Islet precursor cell (in vitro differentiated cells): Measurements from ENCODE around the gene KIF3B.
"Not testable (repeated sequence)": the region's sequence is repeated elsewhere in the genome, so short reads cannot be mapped to it uniquely, and the experiment has no call there.

Experiments used
- DNase-seq: peaks from one replicate; pipeline ENCODE4 v3.0.0-alpha.2; 2018

KIF3B gene

DNA sequence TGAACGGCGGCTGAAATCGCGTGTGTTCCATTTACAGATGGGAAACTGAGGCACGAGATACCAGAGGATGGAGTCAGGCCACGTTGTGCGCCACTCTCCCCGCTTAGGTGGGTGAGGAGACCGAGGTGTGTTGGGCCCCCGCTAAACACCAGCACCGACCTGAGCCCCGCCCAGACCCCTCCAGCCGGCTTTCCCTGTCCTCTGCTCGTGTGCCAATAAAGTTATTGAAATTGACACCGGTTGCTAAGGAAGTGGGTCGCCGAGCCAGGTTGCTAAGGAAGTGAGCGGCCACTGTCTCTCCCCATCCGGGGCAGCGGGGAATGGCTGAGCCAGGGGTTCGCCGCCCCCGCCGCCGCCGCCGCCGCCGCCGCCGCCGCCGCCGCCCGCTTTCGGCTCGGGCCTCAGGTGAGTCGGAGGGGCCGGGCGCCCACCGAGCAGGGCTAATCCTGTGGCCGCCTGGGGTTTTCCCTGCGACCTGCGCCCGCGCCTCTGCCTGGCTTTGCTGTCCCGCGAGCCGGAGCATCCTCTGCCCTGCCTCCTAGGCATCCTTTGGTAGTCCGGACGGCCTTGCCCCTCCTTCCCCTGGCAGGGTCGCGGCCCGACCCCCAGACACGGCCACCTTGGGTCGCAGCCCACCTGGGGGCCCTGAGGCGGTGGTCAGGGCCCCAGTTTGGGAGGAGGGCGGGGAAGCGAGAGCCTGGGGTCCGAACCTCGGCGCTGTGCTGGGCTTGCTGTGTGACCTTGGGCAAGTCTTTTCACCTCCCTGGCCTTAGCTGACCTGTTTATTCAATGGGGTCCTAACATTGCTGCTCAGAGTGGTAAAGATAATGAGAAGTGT lies at the start of gene KIF3B:
Gene KIF3B (plus strand): TSS at position 291 of the 838 bp plus-strand sequence. CDS start 32,127 bp downstream, outside the sequence.
- peak; percentile 92 for DNase-seq

DNA sequence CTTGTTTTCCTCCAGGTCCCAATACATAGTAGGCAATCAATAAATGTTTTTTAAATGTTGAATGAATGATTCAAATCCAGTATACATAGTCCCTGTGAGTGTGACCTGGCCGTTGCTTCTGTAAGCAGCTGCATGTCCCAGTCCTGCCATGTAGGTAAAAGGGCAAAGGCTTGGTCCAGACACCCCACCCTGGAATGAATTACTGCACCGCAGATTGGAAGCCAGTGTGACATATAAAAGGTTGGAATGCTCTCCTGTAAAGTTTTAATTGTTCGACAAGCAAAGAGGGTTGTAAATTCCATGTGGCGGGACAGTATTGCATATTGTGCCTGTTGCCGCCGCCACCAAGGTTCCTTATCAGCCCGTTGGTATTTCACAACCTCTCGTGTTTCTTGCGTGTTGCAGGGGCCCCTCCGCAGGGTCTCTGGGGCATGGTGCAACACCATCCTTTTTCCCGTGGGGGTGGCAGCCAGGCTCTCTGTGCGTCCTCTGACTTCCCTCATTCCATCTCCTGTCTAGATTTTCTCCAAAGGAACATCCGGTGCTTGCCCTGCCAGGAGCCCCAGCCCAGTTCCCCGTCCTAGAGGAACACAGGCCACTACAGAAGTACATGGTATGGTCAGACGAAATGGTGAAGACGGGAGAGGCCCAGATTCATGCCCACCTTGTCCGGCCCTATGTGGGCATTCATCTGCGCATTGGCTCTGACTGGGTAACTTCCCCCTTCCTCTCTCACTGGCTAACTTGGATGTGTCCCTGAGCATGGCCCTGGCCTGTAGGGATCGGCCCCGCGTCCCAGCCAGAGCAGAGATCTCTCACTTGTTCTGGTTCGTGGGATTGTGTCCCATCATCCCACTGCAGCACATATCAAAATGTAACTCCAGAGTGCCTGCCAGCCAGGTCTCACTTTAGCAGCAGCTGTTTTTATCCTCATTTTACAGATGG lies 49.4 kb upstream of the KIF3B start:
- DNase-seq: peak; percentile 62

DNA sequence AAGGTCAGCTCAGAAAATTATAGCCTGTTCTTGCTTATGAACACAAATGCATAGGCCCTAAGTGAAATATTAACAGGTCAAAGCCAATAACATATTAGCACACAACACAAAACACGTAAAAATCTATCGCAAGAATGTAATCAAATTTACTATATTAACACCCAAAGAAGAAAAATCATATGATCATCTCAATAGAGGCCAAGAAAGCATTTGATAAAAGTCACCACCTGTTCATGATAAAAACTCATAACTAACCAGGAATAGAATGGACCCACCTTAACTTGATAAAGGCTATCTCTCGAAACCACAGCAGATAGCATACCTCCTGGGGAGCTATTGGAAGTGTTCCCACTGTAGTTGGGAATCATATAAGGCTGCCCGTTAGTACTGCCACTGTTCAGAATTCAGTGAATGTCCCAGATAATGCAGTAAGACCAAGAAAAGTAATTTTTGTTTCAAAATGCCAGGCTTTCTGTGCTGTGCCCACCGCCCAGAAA lies 48.2 kb upstream of the KIF3B start:
- no peak for DNase-seq

DNA sequence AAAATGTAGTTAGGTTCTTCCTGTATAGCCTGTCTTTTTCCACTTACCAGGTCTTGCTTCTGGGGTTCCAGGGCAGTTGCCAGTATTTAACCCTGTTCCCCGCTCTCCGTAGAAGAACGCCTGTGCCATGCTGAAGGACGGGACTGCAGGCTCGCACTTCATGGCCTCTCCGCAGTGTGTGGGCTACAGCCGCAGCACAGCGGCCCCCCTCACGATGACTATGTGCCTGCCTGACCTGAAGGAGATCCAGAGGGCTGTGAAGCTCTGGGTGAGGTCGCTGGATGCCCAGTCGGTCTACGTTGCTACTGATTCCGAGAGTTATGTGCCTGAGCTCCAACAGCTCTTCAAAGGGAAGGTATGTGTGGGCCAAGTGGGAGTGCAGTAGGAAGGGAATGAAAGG lies 46.7 kb upstream of the KIF3B start:
- DNase-seq: no peak

DNA sequence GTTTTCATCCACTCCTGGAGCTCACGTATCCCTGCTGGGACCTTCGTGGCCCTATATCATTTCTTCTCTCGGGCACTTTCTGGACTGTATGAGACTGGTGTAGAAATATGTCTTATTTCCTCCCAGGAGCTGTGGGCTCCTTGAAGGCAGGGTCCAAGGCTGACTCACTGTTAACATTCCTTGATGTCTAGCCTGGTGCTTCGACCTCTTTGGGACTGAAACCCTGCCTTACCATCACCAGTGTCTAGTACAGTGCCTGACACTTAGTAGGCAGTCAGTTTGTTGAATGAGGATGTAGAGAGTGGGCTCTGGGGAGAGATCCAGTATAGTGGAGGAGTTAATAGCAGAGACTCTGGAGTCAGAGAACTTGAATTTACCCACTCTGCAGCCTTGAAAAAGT lies 46.2 kb upstream of the KIF3B start:
- no peak for DNase-seq

DNA sequence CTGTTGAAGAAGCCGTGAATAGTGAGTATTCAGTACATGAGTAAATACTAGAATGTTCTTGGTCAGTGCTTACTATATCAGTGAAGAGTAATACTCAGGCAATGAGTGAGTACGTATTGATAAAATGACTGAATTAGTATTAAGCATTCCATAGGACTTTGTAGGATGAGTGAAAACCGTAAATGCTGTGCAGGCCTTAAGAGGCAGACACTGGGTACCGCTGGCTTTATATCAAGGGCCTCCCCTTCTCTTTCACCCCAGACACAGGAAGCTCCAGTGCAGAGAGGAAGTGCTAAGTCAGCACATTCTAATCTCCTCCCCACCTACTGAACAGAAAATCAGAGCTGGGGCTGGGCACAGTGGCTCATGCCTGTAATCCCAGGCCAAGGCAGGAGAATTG lies 45.6 kb upstream of the KIF3B start:
- DNase-seq: no peak

DNA sequence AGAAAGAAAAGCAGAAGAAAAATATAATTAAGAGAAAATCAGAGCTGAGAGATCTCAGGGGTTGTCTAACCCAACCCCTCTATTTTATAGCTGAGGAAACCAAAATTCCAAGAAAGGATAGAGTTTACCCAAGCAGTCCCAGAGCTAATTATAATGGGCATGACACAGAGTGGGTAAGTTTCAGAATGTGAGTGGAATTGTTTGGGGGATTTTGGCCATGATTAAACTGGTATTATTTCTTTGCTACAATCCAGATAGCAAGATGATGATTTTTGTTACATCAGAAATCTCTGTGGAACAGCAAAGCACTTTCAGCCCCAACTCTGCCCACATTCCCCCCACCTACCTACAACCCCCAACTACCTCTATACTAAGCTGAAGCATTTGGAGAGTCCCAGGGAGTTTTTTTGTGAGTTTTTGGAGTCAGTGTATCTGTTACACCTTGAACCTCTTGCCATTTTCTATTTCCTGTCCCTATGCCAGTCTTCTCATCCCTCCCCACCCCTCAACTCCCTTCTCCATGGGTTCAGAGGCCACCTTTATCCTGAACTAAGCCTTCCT lies 45.0 kb upstream of the KIF3B start:
- DNase-seq: no peak

DNA sequence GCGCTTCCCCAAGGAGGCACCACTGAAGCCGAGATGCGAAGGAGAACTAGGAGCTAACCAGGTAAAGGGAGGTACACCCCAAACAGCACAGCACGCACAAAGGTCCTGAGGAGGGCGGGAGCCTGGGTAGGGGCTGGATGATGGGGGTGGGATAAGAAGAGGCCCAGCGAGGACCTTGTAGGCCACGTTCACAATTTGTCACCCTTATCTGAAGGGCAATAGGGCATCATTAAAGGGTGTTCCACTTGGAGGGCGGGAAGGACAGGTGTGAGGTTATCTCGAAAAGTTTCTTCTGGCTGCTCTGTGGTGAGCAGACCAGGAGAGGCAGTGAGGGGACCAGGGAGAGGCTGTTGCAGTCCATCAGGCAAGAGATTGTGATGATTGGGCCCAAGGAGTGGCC lies 44.2 kb upstream of the KIF3B start:
- DNase-seq: no peak

DNA sequence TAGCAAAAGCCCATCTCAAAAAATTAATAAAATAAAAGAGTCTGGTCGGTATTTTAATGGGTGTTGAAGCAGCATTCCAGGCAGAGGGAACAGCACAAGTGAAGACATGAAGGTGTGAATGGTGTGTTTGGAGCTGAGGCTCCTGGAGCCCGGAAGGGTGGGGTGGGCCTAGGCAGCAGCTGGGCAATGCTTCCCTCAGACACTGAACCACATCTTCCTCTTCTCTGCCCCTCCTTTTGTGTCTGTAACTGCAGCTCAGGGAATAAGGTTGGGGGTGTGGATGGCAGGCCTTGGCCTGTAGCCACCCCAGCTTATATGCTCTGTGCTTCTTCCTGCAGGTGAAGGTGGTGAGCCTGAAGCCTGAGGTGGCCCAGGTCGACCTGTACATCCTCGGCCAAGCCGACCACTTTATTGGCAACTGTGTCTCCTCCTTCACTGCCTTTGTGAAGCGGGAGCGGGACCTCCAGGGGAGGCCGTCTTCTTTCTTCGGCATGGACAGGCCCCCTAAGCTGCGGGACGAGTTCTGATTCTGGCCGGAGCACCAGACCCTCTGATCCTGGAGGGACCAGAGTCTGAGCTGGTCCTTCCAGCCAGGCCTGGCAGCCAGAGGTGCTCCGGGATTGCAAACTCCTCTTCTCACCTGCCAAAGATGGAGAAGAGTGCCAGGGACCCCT lies 43.2 kb upstream of the KIF3B start:
- DNase-seq: no peak

DNA sequence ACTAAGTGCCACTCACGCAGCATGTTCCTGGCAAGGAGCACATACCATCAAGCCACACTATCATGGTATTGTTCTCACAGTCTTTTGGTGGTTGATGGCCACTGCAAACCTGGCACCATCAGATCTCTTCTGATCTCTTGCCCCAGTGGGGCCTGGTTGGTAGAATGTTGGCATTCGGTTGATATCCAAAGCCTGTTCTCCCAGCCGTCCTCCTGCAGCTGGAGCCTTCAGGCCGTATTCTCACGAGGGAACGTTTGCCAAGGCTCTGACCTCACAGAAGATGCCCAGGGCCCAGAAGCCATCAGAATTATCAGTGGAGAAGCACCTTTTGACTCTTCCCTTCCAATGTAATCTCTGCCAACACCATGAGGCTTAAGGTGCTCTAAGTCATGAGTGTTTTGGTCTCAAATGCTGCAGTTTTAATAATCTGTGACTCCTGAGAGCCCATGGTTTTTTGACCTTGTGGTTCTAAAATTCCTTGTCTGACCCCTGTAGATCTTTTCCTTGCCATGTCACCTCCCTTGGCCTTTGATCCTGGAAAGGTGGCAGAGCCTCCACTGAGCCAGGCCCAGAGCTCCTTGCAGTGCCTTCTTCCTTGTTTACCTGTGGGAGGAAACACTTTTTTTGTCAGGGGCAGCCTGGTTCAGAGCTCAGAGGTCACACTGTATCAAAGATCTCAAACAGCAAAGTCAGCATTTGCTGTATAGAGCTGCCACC lies 42.0 kb upstream of the KIF3B start:
- no peak for DNase-seq

DNA sequence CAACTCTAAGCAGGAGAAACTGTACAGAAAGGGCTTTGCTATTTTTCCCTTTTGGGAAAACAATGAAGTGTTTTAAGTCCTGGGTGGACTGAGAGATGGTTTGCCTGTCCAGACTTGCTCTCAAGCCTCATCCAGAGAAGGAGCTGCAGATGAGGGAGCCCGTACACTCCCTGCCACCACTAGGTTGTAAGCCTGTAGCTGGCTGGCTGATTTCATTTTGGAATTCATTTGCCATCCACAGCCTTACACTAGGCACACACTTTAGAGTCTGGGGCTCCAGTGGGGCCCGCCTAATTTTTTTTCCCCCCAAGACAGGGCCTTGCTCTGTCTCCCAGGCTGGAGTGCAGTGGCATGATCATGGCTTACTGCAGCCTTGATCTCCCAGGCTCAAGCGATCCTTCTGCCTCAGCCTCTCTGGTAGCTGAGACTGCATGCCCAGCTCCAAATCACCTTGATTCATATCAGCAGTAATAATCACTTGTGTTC lies 41.4 kb upstream of the KIF3B start:
- no peak for DNase-seq

DNA sequence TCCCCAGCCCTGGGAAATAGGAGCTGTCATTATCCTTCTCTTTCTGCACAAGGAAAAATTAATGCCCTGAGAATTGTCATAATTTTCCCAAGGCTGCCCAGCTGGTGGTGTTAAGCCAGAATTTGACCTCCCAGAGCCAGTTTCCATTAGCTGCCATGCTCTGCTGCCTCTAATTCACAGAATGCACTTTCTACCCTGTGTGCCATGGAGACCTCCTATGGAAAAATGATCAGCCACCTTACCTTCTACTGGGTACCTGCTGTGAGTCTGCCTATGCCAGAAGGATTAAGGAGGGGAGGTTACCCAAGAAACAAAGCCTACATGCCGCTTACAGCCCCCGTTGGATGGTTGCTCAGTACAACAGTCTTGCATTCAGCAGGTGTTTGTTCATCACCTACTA lies 40.6 kb upstream of the KIF3B start:
- DNase-seq: no peak

DNA sequence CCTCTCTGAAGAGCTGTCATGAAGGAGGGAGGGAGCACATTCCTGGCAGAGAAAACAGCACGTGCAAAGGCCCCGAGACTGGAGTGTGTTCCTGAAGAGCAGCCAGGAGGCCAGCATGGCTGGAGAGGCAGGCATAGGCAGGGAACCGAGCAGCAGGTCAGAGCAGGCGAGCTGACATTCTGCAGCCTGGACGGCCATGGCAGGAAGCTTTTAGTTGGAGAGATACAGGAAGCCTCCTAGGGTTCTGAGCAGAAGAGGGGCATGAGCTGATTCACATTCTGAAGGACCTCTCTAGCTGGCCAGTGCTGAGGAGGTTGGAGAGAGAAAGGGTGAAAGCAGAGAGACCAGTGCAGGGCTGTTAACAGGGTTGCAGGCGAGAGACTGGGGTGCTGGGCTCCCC lies 40.0 kb upstream of the KIF3B start:
- no peak for DNase-seq

DNA sequence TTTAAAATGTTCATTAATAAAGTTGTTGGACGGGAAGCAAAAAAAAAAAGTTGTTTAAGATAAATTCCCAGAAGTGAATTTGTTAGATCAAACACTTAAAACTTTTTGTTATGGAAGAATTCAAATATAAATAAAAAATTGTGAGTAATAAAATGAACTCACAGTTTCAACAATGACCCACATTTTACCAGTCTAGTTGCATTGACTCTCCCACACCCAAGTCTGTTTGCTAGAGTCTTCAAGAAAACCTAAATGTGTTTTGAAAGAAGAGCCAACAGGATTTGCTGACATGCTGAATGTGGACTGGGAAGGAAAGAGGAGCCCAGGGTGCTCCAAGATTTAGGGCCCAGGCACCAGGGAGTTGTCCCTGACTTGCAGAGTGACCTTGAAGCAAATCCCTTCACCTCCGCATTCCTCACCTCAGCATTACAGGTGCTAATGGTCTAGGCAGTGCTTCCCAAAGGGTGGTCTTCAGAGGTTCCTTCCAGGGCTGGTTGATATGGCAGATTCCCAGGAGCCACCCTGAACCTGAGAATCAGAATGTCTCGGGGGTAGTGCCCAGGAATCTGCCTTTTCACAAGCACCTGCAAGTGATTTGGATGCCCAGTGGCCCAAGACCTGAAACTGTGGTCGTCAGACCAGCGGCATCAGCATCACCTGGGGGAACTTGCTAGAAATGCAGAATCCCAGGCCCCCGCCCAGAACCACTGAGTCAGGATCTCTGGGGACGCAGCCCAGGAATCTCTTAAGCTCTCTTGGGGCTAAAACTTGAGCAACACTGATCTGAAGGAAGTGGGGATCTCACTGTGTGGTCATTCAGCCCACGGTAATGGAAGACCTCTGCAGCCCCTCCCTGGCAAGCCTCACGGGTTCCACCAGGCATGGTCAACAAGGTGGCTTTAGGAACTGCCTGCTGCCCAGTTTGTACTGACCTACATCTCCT lies 38.7 kb upstream of the KIF3B start:
- DNase-seq: no peak

DNA sequence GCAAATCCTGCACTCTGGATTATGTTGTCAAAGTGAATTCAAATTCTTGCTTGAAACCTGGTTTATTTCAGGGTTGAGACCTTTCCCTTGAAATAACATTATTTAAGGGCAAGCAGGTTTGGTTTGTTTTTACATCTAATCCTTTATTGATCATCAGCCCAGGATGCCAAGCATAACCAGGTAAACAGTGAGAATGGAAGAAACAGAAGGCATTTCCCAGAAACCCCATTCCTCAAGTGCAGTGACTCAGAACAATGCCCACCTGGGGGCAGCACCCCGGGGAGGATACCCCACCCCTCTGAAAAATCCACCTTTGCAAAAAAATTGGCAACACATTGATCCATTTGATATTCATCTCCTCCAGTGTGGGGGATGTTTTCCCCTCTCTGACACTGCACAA lies 37.2 kb upstream of the KIF3B start:
- no peak for DNase-seq

DNA sequence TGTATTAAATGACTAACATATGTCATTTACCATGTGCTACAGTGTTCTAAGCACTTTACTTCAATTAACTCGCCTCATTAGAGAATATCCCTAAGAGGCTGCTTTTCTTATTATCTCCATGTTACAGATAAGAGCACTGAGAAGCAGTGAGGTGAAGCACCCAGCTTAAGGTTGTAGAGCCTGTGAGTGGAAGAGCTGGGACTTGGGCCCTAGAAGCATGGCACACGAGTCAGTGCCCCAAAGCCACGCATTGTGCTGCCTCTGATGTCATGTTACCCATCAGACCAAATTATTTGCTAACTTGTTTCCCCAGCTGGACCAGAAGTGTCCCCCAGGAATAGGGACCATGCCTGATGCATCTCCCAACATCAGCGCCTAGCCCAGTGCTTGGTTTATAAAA lies 35.6 kb upstream of the KIF3B start:
- DNase-seq: no peak

DNA sequence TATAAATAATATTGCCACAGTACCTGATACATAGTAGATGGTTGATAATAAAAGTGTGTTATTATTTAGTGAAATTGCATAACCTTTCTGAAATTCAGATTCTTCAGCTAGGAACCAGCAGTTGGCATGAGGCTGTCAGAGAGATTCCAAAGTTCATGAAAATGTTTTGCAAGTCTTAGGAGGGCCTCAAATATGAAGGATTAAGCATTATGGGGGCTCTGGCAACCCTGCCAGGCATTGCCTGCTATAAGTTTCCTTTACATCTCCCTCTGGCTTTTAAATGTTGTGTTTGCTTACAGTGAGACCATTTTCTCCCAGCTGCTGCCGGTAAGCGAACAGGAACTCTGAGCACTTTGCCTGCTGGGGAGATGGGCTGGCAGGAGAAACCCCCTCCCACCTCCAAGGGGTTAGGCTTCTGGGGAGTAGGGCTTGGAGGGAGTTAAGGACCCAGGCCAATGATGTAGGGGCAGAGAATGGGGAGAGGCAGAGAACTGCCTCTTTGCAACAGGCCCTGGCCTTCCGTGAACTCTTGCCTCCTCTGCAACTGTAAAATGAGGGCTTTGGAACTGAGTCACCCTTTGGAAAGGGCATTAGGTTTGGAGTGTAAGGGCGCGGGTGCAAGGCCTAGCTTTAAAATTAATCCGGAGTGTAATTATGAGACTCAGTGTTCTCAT lies 33.2 kb upstream of the KIF3B start:
- DNase-seq: no peak

DNA sequence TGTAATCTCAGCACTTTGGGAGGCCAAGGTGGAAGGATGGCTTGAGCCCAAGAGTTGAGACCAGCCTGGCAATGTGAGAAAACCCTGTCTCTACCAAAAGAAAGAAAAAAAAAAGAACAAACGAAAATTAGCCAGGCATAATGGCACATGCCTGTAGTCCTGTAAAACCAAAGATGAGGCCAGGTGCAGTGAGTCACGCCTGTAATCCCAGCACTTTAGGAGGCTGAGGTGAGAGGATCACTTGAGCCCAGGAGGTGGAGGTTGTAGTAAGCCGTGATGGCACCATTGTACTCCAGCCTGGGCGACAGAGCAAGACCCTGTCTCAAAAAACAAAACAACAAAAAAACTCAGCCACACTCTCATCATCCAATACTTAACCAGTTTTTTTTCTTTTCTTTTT lies 32.5 kb upstream of the KIF3B start:
- no peak for DNase-seq

DNA sequence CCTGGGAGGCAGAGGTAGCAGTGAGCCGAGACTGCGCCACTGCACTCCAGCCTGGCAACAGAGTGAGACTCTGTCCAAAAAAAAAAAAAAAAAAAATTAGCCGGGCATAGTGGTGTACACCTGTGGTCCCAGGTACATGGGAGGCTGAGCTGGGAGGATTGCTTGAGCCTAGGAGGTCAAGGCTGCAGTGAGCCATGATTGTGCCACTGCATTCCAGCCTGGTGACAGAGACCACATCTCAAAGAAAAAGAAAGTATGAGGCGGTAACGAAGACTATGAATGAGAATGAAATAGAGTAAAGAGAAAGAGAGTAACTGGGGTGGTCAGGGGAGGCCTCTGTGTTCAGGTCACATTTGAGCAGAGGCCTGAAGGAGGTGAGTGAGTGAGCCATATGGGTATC lies 31.2 kb upstream of the KIF3B start:
- not testable (repeated sequence) for DNase-seq

DNA sequence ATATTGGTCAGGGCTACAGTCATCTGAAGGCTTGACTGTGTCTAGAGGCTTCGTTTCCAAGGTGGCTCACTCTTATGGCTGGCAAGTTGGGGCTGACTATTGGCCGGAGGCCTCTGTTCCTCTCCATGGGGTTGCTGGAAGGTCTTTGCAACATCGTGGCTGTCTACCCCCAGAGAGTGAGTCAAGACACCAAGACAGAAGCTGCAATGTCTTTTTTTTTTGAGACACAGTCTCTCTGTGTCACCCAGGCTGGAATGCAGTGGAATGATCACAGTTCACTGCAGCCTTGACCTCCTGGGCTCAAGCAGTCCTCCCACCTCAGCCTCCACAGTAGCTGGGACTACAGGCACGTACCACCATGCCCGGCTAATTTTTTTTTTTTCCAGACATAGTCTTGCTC lies 29.4 kb upstream of the KIF3B start:
- DNase-seq: no peak
